ENCODE measurements around the gene SP140. TPM values are rescaled to one million over a fixed set of nuclear protein-coding genes. Genes with fewer than 3 reads are reported as not detected.

Gene SP140
- total and polyA plus RNA-seq, 2 of the 8 experiments (the other 6 are each of a cell fraction or from before 2014, with no cell fraction given), result 0.23 to 1.3 TPM

DNA sequence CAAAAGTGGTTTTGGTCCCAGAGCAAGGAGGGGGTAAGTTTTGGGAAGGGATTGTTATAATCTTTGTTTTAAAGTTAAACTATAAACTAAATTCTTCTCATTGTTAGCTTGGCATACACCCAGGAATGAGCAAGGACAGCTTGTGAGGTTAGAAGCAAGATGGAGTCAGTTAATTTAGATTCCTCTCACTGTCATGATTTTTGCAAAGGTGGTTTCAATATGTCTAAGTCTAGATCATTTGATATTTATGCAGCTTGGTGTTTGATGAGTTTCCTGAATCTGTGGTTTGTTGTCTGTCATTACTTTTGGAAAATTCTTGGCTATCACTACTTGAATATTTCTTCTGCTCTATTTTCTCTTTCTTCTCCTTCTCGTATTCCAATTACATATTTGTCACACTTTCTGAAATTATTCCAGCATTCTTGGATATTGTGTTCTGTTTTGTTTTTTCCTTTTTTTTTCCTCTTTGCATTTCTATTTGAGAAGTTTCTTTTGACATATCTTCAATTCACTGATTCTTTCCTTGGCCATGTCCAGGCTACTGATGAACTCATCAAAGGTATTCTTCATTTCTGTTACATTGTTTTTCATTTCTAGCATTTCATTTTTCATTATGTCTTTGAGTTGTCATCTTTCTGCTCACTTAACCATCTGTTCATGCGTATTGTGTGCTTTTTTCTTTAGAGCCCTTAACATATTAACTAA, 5.1 kb downstream of the SP140 start (continued):
- TF ChIP-seq CHD2 (IDR thresholded peaks at IDR 0.05; ENCODE audit: low read length) (no peak), EP300 (IDR thresholded peaks at IDR 0.05; ENCODE audit: borderline replicate concordance in 1 of 2, low read depth in 2 of 2, low read length in 2 of 2) (no peak), CHD1 (IDR thresholded peaks at IDR 0.05; ENCODE audit: low read depth, low read length) (no peak), E2F6 (IDR thresholded peaks at IDR 0.05) (no peak), YY1 (IDR thresholded peaks at IDR 0.05; ENCODE audit: low read depth, low read length) (no peak), BACH1 (IDR thresholded peaks at IDR 0.05; ENCODE audit: low read length) (no peak), POLR2A (IDR thresholded peaks at IDR 0.05; ENCODE audit: control extremely low read depth in 1 of 2, low read depth in 2 of 2, low read length in 2 of 2) (no peak), JUN (IDR thresholded peaks at IDR 0.05; ENCODE audit: low read depth, low read length) (no peak)
